K562 (cell line): ENCODE data around the gene EPB41L4B. TPM values are rescaled to one million over a fixed set of nuclear protein-coding genes. Genes with fewer than 3 reads are reported as not detected.

ENCODE experiments used
- ATAC-seq: fragments of 200-7000 bp; cut with Tn5 transposase; 3 replicates; pipeline ENCODE4 v1.9.1; 2020; ENCODE audit warnings: moderate library complexity
- BruUV-seq: library from RNA; stranded (reverse); fragments of 400-500 nt; replicated peaks from 2 replicates; lab custom pipeline; 2021; lab: Mats Ljungman, UMichigan
- CTCF ChIA-PET: fragments of 300-600 bp; formaldehyde crosslinking; extraction: SDS; loops from one replicate; lab custom pipeline; 2021; ENCODE audit warnings: low intra/inter-chr PET ratio; lab: Yijun Ruan, JAX
- POLR2A ChIA-PET: fragments of 300-600, 350-650 bp; sonication (Branson Sonifier 250); formaldehyde crosslinking; extraction: SDS; loops from one replicate; lab custom pipeline; 2021; ENCODE audit warnings: antibody characterized with exemption, inconsistent platforms; lab: Yijun Ruan, JAX
- DNase-seq, 4 experiments: peaks; one replicate each; pipeline versions ENCODE4 v3.0.0 to v3.0.0-alpha.2; 2011 to 2018; ENCODE audit warnings: low spot score in 3 of 4, mixed read lengths in 3 of 4; ENCODE audit errors: extremely low read depth in 1 of 4
- FAIRE-seq: peaks from 2 replicates; lab custom pipeline; 2011; peaks lifted over from hg19 to GRCh38; lab: Jason Lieb, UNC
- H2AFZ ChIP-seq: 2 replicates; pipeline ENCODE4 v1.6.0; 2011; ENCODE audit warnings: low read depth, low read length, control low read depth, inconsistent platforms
- H3K27ac ChIP-seq: fragments of 200-600 bp; 3 replicates; pipeline ENCODE4 v1.8.0; 2011; ENCODE audit warnings: low read depth, mild to moderate bottlenecking, control low read depth, inconsistent platforms, low read length, moderate library complexity, mixed read lengths; ENCODE audit errors: extremely low read depth
- H3K27me3 ChIP-seq, 2 experiments: fragments of 300-600 bp in 1 of 2; 2 replicates in 1 of 2; 3 replicates in 1 of 2; pipeline versions ENCODE4 v1.6.0 to v1.8.0; 2011; ENCODE audit warnings: inconsistent platforms in 2 of 2, low read length in 2 of 2, mild to moderate bottlenecking in 1 of 2, mixed read lengths in 1 of 2, moderate library complexity in 1 of 2; ENCODE audit not compliant: control insufficient read depth in 2 of 2, insufficient read depth in 2 of 2
- H3K36me3 ChIP-seq: fragments of 300-600 bp; 3 replicates; pipeline ENCODE4 v1.8.0; 2011; ENCODE audit warnings: mild to moderate bottlenecking, low read length, inconsistent platforms; ENCODE audit not compliant: control insufficient read depth, insufficient read depth
- H3K4me1 ChIP-seq, 2 experiments: fragments of 200-600 bp in 1 of 2; replicated peaks in 1 of 2; 2 replicates in 1 of 2; 3 replicates in 1 of 2; pipeline versions ENCODE4 v1.5.1 to v1.8.0; 2011; ENCODE audit warnings: inconsistent platforms in 2 of 2, low read length in 2 of 2, mild to moderate bottlenecking in 1 of 2, mixed read lengths in 1 of 2, moderate library complexity in 1 of 2; ENCODE audit not compliant: control insufficient read depth in 2 of 2, insufficient read depth in 2 of 2
- H3K4me2 ChIP-seq: 2 replicates; pipeline ENCODE4 v1.6.1; 2011; ENCODE audit warnings: low read length, control low read depth, inconsistent platforms, mixed read lengths; ENCODE audit not compliant: insufficient read depth
- H3K4me3 ChIP-seq: fragments of 200-600 bp; sonication (generic), shearing (Covaris generic); 2 replicates; pipeline ENCODE4 v1.5.1; 2016; ENCODE audit warnings: control low read depth, inconsistent platforms
- H3K79me2 ChIP-seq: fragments of 200-600 bp; 3 replicates; pipeline ENCODE4 v1.8.0; 2011; ENCODE audit warnings: low read length, inconsistent platforms; ENCODE audit not compliant: control insufficient read depth, insufficient read depth
- H3K9ac ChIP-seq, 2 experiments: 2 replicates each; pipeline versions ENCODE4 v1.6.0 to v1.6.1; 2011; ENCODE audit warnings: low read depth in 2 of 2, low read length in 2 of 2, control low read depth in 1 of 2, inconsistent platforms in 1 of 2, mild to moderate bottlenecking in 1 of 2, mixed read lengths in 1 of 2; ENCODE audit not compliant: insufficient read depth in 1 of 2
- H3K9me1 ChIP-seq: one replicate; pipeline ENCODE4 v1.6.0; 2011; ENCODE audit warnings: inconsistent platforms, mild to moderate bottlenecking, low read length, moderate library complexity; ENCODE audit not compliant: control insufficient read depth, insufficient read depth
- H3K9me3 ChIP-seq: replicated peaks from 2 replicates; pipeline ENCODE4 v1.5.1; 2011; ENCODE audit warnings: low read depth, low read length, inconsistent platforms; ENCODE audit not compliant: control insufficient read depth, insufficient read depth
- H4K20me1 ChIP-seq: replicated peaks from 2 replicates; pipeline ENCODE4 v1.6.1; 2011; ENCODE audit warnings: low read length, inconsistent platforms, mixed read lengths; ENCODE audit not compliant: control insufficient read depth, insufficient read depth
- CREBBP ChIP-seq: IDR thresholded peaks from one replicate; pipeline ENCODE4 v1.6.1; 2012; ENCODE audit warnings: low read depth, mild to moderate bottlenecking, control low read depth, inconsistent platforms, low read length
- ETV5 ChIP-seq: sonication (generic); formaldehyde crosslinking; IDR thresholded peaks from 2 replicates; pipeline ENCODE4 v1.4.0; 2020; ENCODE audit warnings: low read depth, mild to moderate bottlenecking, missing genetic modification reagents
- MBD2 ChIP-seq: sonication (generic); IDR thresholded peaks from 2 replicates; pipeline ENCODE4 v1.6.1; 2016; ENCODE audit warnings: low read depth, borderline replicate concordance
- MEF2D ChIP-seq: conservative IDR thresholded peaks from 2 replicates; pipeline ENCODE4 v1.6.1; 2016; ENCODE audit warnings: low read depth, missing genetic modification characterization, missing compliant biosample characterization
- NRF1 ChIP-seq, 2 experiments: fragments of 450-650 bp; IDR thresholded peaks in 1 of 2; conservative IDR thresholded peaks in 1 of 2; 2 replicates each; pipeline ENCODE4 v1.6.1; 2014; ENCODE audit warnings: mild to moderate bottlenecking in 2 of 2
- PHF20 ChIP-seq: fragments of 450-650 bp; IDR thresholded peaks from 2 replicates; pipeline ENCODE4 v1.6.1; 2018; ENCODE audit not compliant: partially characterized antibody
- RBFOX2 ChIP-seq: fragments of 200-400 bp; formaldehyde crosslinking; IDR thresholded peaks from 2 replicates; pipeline ENCODE4 v1.6.1; 2017; ENCODE audit warnings: low read depth, mild to moderate bottlenecking, low read length, moderate library complexity
- SETDB1 ChIP-seq: IDR thresholded peaks from one replicate; pipeline ENCODE4 v1.6.1; 2012; ENCODE audit warnings: low read length, control low read depth, inconsistent platforms
- ZBTB7A ChIP-seq: IDR thresholded peaks from 2 replicates; pipeline ENCODE4 v1.6.1; 2011; ENCODE audit warnings: low read depth, mild to moderate bottlenecking, low read length, moderate library complexity, borderline replicate concordance; ENCODE audit not compliant: control insufficient read depth
- ZNF174 ChIP-seq: fragments of 250-450 bp; sonication (Bioruptor Pico); IDR thresholded peaks from 2 replicates; pipeline ENCODE4 v1.4.0; 2020; ENCODE audit warnings: mild to moderate bottlenecking
- ZNF830 ChIP-seq: fragments of 250-450 bp; sonication (Bioruptor Pico); IDR thresholded peaks from 2 replicates; pipeline ENCODE4 v1.5.0; 2021; ENCODE audit warnings: mild to moderate bottlenecking
- WGBS: fragments of 100-300 bp; shearing (Covaris generic); methylation state at CpG from one replicate; pipeline ENCODE4 v1.1.6; 2016; ENCODE audit warnings: low coverage, mixed read lengths; ENCODE audit not compliant: insufficient coverage; ENCODE audit errors: missing lambda C conversion rate; 5-methylcytosine and 5-hydroxymethylcytosine counted together
- in situ Hi-C: fragments of 300-500 bp; cut with MboI; formaldehyde crosslinking; loops from 4 replicates; pipeline ENCODE4 v1.15.0; 2018; ENCODE audit warnings: inconsistent platforms, mixed read lengths
- intact Hi-C: fragments of 100-400 bp; cut with micrococcal nuclease; formaldehyde crosslinking; loops from 2 replicates; pipeline ENCODE4 v1.14.2; 2022
- polyA plus RNA-seq, 8 experiments: library from polyadenylated mRNA; depleted of rRNA in 4 of 8; stranded (reverse) in 5 of 8; unstranded in 3 of 8; fragments of >200 nt; fragmentation: Nextera tagmentation in 2 of 8; fragmentation: Illumina TruSeq in 1 of 8; extraction: Ambion mirVana in 2 of 8; extraction: Trizol in 1 of 8; gene quantifications; 2 replicates each; pipeline versions ENCODE4 v1.2.1 to v1.2.3, GENCODE V29; 2011 to 2014; ENCODE audit warnings: inconsistent platforms in 1 of 8, missing spikeins in 1 of 8
- total RNA-seq, 7 experiments: library from RNA; depleted of rRNA in 6 of 7; stranded (reverse); fragments of >200 nt in 6 of 7; fragmentation: Illumina TruSeq in 2 of 7; extraction: Trizol in 2 of 7; gene quantifications; 2 replicates each; pipeline versions ENCODE4 v1.2.1 to v1.2.3, GENCODE V29; 2011 to 2021; ENCODE audit warnings: low replicate concordance in 1 of 7
- TF ChIP-seq, protein P1 (sequence below): sonication (generic); formaldehyde crosslinking; IDR thresholded peaks from 2 replicates; pipeline ENCODE4 v1.8.0; 2022; ENCODE audit warnings: missing genetic modification reagents, mild to moderate bottlenecking, borderline replicate concordance
- TF ChIP-seq, protein P2 (sequence below): IDR thresholded peaks from 2 replicates; pipeline ENCODE4 v1.6.1; 2012; ENCODE audit warnings: low read depth, low read length, improper control_type of control experiment, borderline replicate concordance
- TF ChIP-seq, protein P3 (sequence below): fragments of 450-650 bp; formaldehyde crosslinking; IDR thresholded peaks from 2 replicates; pipeline ENCODE4 v1.4.0; 2020; ENCODE audit warnings: mild to moderate bottlenecking
- TF ChIP-seq, protein P4 (sequence below): fragments of 200-400 bp; formaldehyde crosslinking; IDR thresholded peaks from 2 replicates; pipeline ENCODE4 v1.6.1; 2017; ENCODE audit warnings: mild to moderate bottlenecking, low read depth, low read length, moderate library complexity
- TF ChIP-seq, protein P5 (sequence below), 3 experiments: fragments of 200-800 bp in 1 of 3; sonication (Bioruptor generic) in 1 of 3; sonication (generic) in 1 of 3; formaldehyde crosslinking in 1 of 3; IDR thresholded peaks; 2 replicates each; pipeline versions ENCODE4 v1.6.1 to v1.8.0; 2016 to 2022; ENCODE audit warnings: mild to moderate bottlenecking in 2 of 3, missing compliant biosample characterization in 2 of 3, missing genetic modification characterization in 2 of 3, missing genetic modification reagents in 1 of 3

EPB41L4B gene
- total and polyA plus RNA-seq, 9 of the 15 experiments (the other 6 are each of a cell fraction or from before 2014, with no cell fraction given): 0.09 to 0.38 (median 0.21) TPM

DNA sequence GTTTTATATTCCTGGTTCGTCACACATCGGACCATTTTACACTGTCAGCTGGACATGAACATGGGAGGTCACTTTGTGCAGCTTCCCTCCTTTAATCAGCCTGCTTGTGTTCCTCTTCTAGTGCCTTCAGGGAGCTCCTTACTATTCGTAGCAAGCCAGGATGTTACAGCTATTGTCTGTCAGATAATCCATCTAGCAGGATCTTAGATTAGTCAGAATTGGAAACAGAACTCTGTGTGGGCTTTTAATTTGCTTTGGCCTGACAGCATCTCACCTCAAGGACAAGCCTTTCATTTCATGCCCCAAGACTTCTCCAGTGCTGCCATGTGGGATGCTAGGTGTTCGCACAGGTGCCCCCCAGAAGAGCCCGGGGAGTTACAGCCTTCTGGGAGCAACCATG, 30.2 kb upstream of the EPB41L4B start:
- no peak for ATAC-seq
- DNase-seq: no peak
- ChIA-PET CTCF (interaction anchor here (0.6 kb wide), 1 partner anchor 56 kb away, joined by 3 read pairs; no protein-coding TSS in a partner anchor), POLR2A (no interaction called here)
- H3K9me3 ChIP-seq: no peaks in the 10 kb centered on the region
- no peaks in the 10 kb centered on the region for H3K36me3 ChIP-seq
- H2AFZ ChIP-seq: no peak overlapping the region
- in situ Hi-C loops (no loop called here), intact Hi-C loops (no loop called here)
- FAIRE-seq: no peak
- BruUV-seq: no TSS peak
- WGBS: 0% methylated on average over 5 of the region's 5 CpGs
- H3K4me2 ChIP-seq: no peak overlapping the region
- no peaks in the 10 kb centered on the region for H3K4me1 ChIP-seq
- no peaks in the 10 kb centered on the region for H4K20me1 ChIP-seq
- H3K9ac ChIP-seq: no peak overlapping the region
- H3K27me3 ChIP-seq: peaks cover 3 to 12% of the 10 kb centered on the region in 2 experiments; a peak in 4 of 5 replicates
- H3K79me2 ChIP-seq: no peaks in the 10 kb centered on the region
- H3K4me3 ChIP-seq: no peak overlapping the region
- no peak overlapping the region for H3K27ac ChIP-seq
- no peaks in the 10 kb centered on the region for H3K9me1 ChIP-seq
- TF ChIP-seq, protein P1, sequence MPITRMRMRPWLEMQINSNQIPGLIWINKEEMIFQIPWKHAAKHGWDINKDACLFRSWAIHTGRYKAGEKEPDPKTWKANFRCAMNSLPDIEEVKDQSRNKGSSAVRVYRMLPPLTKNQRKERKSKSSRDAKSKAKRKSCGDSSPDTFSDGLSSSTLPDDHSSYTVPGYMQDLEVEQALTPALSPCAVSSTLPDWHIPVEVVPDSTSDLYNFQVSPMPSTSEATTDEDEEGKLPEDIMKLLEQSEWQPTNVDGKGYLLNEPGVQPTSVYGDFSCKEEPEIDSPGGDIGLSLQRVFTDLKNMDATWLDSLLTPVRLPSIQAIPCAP (CRISPR knock-in tag): no peak
- TF ChIP-seq, protein P2, sequence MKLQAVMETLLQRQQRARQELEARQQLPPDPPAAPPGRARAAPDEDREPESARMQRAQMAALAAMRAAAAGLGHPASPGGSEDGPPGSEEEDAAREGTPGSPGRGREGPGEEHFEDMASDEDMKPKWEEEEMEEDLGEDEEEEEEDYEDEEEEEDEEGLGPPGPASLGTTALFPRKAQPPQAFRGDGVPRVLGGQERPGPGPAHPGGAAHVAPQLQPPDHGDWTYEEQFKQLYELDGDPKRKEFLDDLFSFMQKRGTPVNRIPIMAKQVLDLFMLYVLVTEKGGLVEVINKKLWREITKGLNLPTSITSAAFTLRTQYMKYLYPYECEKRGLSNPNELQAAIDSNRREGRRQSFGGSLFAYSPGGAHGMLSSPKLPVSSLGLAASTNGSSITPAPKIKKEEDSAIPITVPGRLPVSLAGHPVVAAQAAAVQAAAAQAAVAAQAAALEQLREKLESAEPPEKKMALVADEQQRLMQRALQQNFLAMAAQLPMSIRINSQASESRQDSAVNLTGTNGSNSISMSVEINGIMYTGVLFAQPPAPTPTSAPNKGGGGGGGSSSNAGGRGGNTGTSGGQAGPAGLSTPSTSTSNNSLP: no peak
- TF ChIP-seq, protein P3, sequence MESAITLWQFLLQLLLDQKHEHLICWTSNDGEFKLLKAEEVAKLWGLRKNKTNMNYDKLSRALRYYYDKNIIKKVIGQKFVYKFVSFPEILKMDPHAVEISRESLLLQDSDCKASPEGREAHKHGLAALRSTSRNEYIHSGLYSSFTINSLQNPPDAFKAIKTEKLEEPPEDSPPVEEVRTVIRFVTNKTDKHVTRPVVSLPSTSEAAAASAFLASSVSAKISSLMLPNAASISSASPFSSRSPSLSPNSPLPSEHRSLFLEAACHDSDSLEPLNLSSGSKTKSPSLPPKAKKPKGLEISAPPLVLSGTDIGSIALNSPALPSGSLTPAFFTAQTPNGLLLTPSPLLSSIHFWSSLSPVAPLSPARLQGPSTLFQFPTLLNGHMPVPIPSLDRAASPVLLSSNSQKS: no peak
- TF ChIP-seq ZBTB7A (no peak), PHF20 (no peak), SETDB1 (no peak), ZNF174 (CRISPR knock-in tag) (no peak), NRF1 (conservative IDR thresholded peaks at IDR 0.05 in 1 of 2, IDR thresholded peaks at IDR 0.05 in 1 of 2) (no peak), ZNF830 (CRISPR knock-in tag) (no peak), CREBBP (no peak), RBFOX2 (no peak), MBD2 (no peak), ETV5 (no peak), MEF2D (tag) (no peak)
- TF ChIP-seq, protein P4, sequence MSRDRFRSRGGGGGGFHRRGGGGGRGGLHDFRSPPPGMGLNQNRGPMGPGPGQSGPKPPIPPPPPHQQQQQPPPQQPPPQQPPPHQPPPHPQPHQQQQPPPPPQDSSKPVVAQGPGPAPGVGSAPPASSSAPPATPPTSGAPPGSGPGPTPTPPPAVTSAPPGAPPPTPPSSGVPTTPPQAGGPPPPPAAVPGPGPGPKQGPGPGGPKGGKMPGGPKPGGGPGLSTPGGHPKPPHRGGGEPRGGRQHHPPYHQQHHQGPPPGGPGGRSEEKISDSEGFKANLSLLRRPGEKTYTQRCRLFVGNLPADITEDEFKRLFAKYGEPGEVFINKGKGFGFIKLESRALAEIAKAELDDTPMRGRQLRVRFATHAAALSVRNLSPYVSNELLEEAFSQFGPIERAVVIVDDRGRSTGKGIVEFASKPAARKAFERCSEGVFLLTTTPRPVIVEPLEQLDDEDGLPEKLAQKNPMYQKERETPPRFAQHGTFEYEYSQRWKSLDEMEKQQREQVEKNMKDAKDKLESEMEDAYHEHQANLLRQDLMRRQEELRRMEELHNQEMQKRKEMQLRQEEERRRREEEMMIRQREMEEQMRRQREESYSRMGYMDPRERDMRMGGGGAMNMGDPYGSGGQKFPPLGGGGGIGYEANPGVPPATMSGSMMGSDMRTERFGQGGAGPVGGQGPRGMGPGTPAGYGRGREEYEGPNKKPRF: no peak
- TF ChIP-seq, protein P5, sequence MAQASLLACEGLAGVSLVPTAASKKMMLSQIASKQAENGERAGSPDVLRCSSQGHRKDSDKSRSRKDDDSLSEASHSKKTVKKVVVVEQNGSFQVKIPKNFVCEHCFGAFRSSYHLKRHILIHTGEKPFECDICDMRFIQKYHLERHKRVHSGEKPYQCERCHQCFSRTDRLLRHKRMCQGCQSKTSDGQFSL (CRISPR knock-in tag; IDR thresholded peaks at IDR 0.05): no peak
- TF ChIP-seq, protein P5 (tag; IDR thresholded peaks at IDR 0.05): no peak
